Measurements from ENCODE around the gene SFI1. TPM values are rescaled to one million over a fixed set of nuclear protein-coding genes. Genes with fewer than 3 reads are reported as not detected.
"Not testable (repeated sequence)": the region's sequence is repeated elsewhere in the genome, so short reads cannot be mapped to it uniquely, and the experiment has no call there.

Gene SFI1
- total RNA-seq, 1 donor = 33.4 TPM

DNA sequence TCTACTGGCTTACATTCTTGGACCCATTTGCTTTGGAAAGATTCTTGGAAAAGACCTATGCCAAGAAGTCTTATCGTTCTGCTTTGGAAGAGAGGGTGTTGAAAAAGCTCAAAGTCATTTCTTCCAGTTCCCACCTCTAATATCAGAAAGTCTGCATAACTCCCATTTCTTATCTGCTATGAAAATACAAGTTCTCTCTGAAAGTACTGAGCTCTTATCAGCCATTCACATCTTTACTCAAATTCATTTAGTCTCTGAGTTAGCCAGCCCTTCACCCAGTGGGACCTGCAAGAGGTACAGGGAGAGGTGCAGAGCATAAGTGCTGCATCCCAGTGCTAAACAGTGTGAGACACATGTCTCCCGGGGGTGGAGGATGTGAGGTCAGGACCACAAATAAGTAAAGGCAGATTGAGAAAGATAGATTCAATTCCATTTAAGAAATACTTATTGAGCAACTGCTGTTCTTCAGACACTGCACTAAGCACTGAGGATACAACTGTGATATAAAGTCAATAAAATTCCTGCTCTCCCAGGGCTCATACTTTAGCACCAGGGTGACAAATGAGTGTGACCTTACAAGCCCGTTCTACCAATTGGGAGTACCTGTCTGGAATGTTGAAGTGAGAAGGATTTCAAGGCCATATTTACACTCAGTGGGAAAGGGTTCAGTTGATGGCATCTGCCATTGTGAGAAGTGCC, 89.0 kb downstream of the SFI1 start:
- no peak for DNase-seq (ENCODE audit: low read depth in 2 of 3, low spot score in 2 of 3)

DNA sequence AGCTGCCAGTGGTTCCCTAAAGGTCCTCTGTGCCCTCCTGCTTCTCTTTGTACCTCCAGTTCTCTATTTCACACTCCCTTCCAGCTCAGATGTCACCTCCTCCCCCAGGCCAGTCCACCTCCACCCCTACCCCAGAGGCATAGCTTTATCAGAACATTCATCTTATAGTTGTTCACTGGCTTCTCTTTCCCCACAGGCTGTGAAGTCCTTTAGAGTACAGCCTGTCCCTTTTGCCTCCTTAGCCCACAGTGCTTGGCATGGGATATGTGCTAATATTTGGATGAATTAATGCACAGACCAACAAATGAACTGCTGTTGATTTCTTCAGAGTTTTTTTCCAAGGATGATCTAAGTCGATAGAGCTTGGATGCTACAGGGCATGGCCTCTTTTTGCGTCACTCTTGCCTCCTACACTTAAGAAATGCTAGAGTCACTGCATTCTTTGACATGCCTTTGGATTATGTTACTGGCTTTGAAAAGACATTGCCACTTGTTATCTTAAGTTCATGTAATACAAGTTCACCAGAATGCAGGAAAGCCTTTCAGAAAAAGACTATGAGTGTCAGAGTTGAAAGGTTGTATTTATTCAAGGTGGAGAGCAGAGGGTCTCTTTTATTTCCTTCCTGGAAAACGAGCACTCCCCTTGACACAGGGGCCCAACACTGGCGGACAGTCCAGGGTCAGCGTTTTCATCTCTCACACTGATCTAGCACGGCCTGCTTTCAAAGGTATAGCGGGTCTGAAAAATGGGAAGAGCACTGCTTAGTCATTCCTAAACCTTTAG, 90.0 kb downstream of the SFI1 start:
- DNase-seq (ENCODE audit: low read depth in 2 of 3, low spot score in 2 of 3) = no peak

DNA sequence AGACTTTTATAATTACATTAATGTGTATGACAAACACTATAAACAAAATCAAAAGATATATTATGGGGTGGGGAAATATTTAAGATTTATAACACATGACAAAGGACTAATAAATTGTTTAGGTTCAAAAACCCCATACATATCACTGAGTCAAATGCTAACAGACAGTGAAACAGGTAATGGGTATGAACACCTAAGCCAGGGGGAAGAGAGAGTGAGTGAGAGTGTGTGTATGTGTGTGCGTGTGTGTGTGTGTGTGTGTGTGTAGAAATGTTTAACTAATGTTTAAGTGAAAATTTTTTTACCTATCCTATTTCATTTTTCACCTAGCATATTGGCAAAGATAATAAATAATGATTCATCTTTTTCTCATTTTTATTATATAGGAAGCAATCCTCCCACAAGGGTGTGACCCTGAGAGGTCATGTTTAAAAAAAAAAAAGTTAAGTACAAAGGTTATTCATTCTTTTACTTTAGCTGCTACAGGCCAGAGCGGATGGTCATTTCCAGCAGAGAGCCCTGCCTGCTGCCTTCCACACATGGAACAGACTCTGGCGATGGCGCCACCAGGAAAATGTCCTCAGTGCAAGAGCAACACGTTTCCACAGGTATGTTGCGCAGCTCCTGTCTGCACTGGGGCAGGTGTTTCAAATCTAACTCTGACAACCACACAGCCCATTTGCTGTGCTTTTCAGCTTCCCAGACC, 92.8 kb downstream of the SFI1 start:
- no peak for DNase-seq (ENCODE audit: low read depth in 2 of 3, low spot score in 2 of 3)

DNA sequence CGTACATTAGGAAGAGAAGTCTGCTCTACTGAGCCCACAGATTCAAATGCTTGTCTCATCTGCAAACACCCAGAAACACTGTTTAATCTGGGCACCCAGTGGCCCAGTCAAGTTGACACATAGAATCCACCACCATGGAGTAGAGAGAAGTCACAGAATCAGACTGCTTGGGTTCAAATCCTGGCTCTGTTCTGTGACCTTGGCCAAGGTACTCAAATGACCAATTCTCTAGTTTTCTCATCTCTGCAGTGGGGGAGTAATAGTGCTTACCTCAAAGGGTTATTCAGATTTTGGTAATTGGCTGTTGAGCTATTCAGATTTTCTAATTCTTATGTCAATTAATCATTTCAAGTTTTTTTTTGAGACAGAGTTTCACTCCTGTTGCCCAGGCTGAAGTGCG, 93.8 kb downstream of the SFI1 start:
- DNase-seq (ENCODE audit: low read depth in 2 of 3, low spot score in 2 of 3) = not testable (repeated sequence)

- DNase-seq (ENCODE audit: low read depth in 2 of 3, low spot score in 2 of 3) = no peak
These were observed 98.9 kb downstream of the SFI1 start for GRCh38 chr22:31595271-31595670.

DNA sequence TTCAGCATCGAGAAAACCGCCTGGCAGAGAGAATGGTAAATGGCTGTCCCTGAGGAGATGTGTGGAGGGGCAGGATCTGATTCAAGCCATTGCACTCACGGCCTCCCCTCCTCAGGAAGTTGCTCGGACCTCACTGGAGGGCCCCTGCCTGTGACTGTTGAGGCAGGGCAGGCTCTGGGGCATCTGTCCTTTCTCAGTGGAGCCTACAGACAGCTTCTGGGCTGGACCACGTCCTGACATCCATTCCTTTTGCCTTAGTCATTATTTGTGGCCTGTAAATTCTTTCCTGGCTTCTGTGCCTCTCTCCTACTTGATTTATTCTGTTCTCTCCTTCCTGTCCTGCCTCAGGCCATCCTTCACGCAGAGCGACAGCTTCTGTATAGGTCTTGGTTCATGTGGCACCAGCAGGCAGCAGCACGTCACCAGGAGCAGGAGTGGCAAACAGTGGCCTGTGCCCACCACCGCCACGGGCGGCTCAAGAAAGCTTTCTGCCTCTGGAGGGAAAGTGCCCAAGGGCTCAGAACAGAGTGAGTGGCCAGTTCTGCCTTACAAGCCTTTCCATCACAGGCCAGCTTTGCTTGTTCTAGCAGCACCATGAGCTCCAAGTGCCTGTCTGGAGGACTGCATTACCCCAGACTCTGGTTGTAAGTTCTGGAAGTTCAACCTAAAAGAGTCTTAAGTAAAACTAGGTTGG, 106.1 kb downstream of the SFI1 start:
- no peak for DNase-seq (ENCODE audit: low read depth in 2 of 3, low spot score in 2 of 3)

DNA sequence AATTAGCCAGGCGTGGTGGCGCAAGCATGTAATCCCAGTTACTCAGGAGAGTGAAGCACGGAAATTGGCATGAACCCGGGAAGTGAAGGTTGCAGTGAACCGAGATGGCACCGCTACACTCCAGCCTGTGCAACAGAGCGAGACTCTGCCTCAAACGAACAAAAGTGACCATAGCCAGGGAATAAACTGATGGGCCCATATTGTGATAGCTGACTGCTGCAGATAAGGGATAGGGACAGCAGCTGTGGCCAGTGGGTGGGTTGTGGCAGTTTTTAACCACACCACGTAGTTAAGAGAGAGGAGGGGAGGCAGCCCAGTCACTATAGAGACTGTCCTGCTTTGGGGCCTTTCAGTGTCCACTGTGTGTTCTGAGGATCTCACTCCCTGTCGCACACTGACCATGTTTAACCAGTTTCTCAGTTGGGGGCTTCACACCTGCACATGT, 106.8 kb downstream of the SFI1 start:
- DNase-seq (ENCODE audit: low read depth in 2 of 3, low spot score in 2 of 3) = no peak

DNA sequence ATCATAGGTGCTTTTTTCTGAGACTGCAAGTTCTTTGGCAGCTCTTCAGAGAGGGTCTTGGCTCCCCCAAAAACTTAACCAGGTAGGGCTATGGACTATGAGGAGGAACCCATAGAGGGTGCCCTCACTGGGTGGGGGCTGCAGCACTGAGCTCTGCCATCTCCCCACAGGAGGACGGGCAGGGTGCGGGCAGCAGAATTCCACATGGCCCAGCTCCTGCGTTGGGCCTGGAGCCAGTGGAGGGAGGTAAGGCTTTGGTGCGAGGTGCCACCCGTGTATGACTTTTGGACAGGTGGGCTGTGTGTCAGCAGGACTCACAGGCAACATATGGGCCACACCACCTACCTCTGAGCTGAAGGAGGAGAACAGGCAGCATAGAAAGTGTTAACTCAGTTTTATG, 107.2 kb downstream of the SFI1 start:
- no peak for DNase-seq (ENCODE audit: low read depth in 2 of 3, low spot score in 2 of 3)

GRCh38 chr22:31604137-31604705, 107.9 kb downstream of the SFI1 start:
- no peak for DNase-seq (ENCODE audit: low read depth in 2 of 3, low spot score in 2 of 3)

GRCh38 chr22:31604746-31605705, 108.7 kb downstream of the SFI1 start:
- no peak for DNase-seq (ENCODE audit: low read depth in 2 of 3, low spot score in 2 of 3)

GRCh38 chr22:31605851-31606585, 109.7 kb downstream of the SFI1 start:
- no peak for DNase-seq (ENCODE audit: low read depth in 2 of 3, low spot score in 2 of 3)

DNA sequence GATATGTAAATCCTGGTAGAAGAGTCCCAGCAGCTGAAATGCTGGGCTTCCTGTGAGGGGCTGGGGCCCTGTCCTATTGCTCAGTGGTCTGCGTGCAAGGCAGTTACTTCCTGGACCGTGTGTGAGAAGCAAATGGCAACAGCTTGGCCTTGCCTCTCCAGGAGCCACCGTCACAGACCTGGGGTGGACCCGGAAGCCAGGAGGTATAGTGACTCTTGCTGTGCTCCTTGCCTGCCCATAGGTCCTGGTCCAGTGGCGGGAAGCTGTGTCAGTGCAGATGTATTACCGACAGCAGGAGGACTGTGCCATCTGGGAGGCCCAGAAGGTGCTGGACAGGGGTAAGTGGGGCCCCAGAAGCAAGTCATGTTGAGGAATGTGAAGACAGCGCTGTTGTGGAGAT, 111.4 kb downstream of the SFI1 start:
- DNase-seq (ENCODE audit: low read depth in 2 of 3, low spot score in 2 of 3) = no peak

DNA sequence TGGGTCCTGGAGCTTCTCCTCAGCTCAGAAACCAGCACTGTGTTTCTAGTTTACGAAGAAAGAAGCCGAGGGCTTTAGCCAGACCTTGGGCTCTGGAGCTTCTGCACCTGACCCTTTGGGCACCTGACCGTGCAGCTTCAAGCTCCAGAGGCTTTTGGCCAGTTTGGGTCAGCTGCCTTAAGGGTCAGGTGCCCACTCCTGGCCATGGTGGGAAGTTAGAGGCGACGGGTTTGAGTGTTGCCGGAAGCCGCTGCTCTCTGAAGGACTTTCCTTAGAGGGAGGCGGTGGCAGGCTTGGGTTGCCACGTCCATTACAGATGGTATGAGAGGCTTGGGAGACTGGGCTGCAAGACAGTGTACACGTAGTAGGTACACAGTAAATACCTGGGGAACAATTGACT, 113.4 kb downstream of the SFI1 start:
- DNase-seq (ENCODE audit: low read depth in 2 of 3, low spot score in 2 of 3) = no peak

GRCh38 chr22:31610611-31611010, 114.3 kb downstream of the SFI1 start:
- no peak for DNase-seq (ENCODE audit: low read depth in 2 of 3, low spot score in 2 of 3)

DNA sequence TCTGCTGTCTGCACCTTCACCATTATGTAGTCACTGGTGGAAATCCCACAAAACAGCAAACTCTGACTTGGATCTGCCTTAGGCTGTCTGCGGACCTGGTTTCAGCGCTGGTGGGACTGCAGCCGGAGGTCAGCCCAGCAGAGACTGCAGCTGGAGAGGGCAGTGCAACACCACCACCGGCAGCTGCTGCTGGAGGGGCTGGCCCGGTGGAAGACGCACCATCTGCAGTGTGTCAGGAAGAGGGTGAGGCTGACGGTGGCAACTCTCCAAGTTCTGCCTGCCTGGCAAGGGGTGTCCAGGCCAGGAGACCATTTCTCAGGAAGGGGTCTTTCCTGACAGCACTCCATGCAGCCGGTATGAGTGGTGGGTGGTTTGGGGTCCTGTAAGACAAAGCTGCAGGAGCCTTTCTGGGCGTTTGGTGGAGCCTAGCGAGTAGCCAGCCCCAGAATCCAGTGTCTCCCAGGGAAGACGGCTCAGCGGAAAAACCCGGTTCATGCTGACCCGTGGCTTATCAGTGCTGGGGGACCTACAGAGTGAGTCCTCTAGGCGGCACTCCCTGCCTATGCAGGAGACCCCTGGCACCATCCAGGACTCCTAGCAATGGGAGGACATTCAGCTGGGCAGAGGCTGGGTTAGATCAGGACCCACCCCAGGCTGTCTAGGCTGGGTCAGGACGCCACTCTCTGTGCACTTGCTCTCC, 114.9 kb downstream of the SFI1 start:
- DNase-seq (ENCODE audit: low read depth in 2 of 3, low spot score in 2 of 3) = no peak

- DNase-seq (ENCODE audit: low read depth in 2 of 3, low spot score in 2 of 3) = no peak
These were observed 116.6 kb downstream of the SFI1 start for GRCh38 chr22:31612891-31613285.

DNA sequence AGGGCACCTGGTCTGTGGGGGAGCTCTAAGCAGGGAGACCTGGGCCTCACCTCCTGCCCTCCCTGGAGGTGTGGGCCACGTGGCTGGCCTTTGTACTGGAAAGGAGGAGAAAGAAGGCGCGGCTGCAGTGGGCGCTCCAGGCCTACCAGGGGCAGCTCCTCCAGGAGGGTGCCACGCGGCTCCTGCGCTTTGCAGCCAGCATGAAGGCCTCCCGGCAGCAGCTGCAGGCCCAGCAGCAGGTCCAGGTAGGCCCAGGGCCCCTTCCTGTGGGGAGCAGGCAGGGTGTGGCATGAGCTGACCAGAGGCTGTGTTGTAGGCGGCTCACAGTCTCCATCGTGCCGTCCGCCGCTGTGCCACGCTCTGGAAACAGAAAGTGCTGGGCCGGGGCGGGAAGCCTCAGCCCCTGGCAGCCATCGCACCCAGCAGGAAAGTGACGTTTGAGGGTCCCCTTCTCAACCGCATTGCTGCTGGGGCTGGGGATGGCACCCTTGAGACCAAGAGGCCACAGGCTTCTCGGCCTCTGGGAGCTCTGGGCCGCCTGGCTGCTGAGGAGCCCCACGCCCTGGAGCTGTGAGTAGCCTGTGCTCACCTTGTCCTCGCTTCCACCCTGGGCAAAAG, 117.1 kb downstream of the SFI1 start:
- no peak for DNase-seq (ENCODE audit: low read depth in 2 of 3, low spot score in 2 of 3)

GRCh38 chr22:31613904-31614296, 117.6 kb downstream of the SFI1 start:
- no peak for DNase-seq (ENCODE audit: low read depth in 2 of 3, low spot score in 2 of 3)
